ENCODE measurements around the gene FMNL2.

GRCh38 chr2:152617456-152618192 lies 282.6 kb downstream of the FMNL2 start:
- TF ChIP-seq CTCF (IDR thresholded peaks at IDR 0.05; ENCODE audit: low read length) (no peak), EZH2 (optimal IDR thresholded peaks at IDR 0.05; ENCODE audit: low read depth, low read length) (no peak)

Measured in MM.1S (cell line).